Right cardiac atrium (tissue), 5 donors: ENCODE measurements around the gene IL18RAP. TPM values are rescaled to one million over a fixed set of nuclear protein-coding genes. Genes with fewer than 3 reads are reported as not detected.
A peak's percentile ranks its signal among the peaks of the same experiment; 100 is the strongest.

Source experiments
- ATAC-seq, 2 donors: fragments of 200-7000 bp; cut with Tn5 transposase; one replicate each; pipeline versions ENCODE4 v1.8.0 to v1.9.1; 2020; ENCODE audit warnings: moderate library complexity in 2 of 2, mild to moderate bottlenecking in 1 of 2
- DNase-seq, 3 donors: peaks; one replicate each; pipeline ENCODE4 v3.0.0-alpha.2; 2020
- H3K27ac ChIP-seq: one replicate; pipeline ENCODE4 v1.5.1; 2013; ENCODE audit warnings: mild to moderate bottlenecking, low read length, control low read depth, moderate library complexity
- H3K27me3 ChIP-seq: one replicate; pipeline ENCODE4 v1.6.1; 2013; ENCODE audit not compliant: control insufficient read depth, insufficient read depth
- H3K4me1 ChIP-seq: one replicate; pipeline ENCODE4 v1.6.1; 2013; ENCODE audit warnings: low read length; ENCODE audit not compliant: control insufficient read depth, insufficient read depth
- H3K4me3 ChIP-seq: one replicate; pipeline ENCODE4 v1.5.1; 2013; ENCODE audit warnings: low read length, control low read depth
- H3K9me3 ChIP-seq: one replicate; pipeline ENCODE4 v1.6.1; 2013; ENCODE audit warnings: low read length; ENCODE audit not compliant: control insufficient read depth
- WGBS: extraction: QIAGEN DNeasy Blood & Tissue Kit; methylation state at CpG from one replicate; pipeline ENCODE4 v1.1.7; 2013; 5-methylcytosine and 5-hydroxymethylcytosine counted together
- intact Hi-C, 4 donors: fragments of 100-400 bp; cut with DNase I; formaldehyde crosslinking; loops; one replicate each; pipeline versions ENCODE4 v1.11.0 to v1.14.0; 2022 to 2023
- polyA plus RNA-seq: library from polyadenylated mRNA; stranded (reverse); fragments of 200-250 nt; gene quantifications from one replicate; pipeline ENCODE4 v1.2.3, GENCODE V29; 2013
- total RNA-seq, 4 donors: library from RNA; stranded (reverse); fragmentation: NEBNext Ultra II Directional; extraction: Animal tissue kit (Norgen Biotek cat#: 25700); gene quantifications; one replicate each; pipeline ENCODE4 v1.2.1, GENCODE V29; 2021
- donor health status: healthy with polysubstance abuse.
- donor health status: DM: no; HTN: yes; CAD: no.
- donor health status: DM: no; HTN: no; CAD: no.
- donor health status: DM: no; HTN: yes; CAD: no; lungs with severe emphysema.
- donor health status: DM: yes; HTN: yes; CAD: no.

Gene IL18RAP
- total and polyA plus RNA-seq, 5 donors: 0.18 to 0.92 (median 0.43) TPM

GRCh38 chr2:102438578-102438977 is 15.6 kb downstream of the IL18RAP start:
- no peaks in the 10 kb centered on the region for H3K27me3 ChIP-seq
- ATAC-seq (no peak), DNase-seq (no peak)
- no peaks in the 10 kb centered on the region for H3K4me1 ChIP-seq
- H3K4me3 ChIP-seq: no peak overlapping the region
- intact Hi-C loops: no loop called here
- H3K27ac ChIP-seq: no peak overlapping the region
- H3K9me3 ChIP-seq: no peaks in the 10 kb centered on the region
- 95% methylated on average over 2 of the region's 2 CpGs for WGBS

- Histone ChIP-seq H3K27me3 (no peaks in the 10 kb centered on the region), H3K4me3 (no peak overlapping the region), H3K4me1 (no peaks in the 10 kb centered on the region), H3K27ac (no peak overlapping the region), H3K9me3 (no peaks in the 10 kb centered on the region)
- ATAC-seq (peak; percentile 41 to 53), DNase-seq (no peak)
- intact Hi-C loops: no loop called here
- WGBS: 49% methylated on average over 6 of the region's 6 CpGs
Observed at GRCh38 chr2:102439065-102439695, 16.2 kb downstream of the IL18RAP start.

GRCh38 chr2:102442967-102443828 is 20.2 kb downstream of the IL18RAP start:
- WGBS: 28% methylated on average over 13 of the region's 13 CpGs
- intact Hi-C loops: loop anchor here in 2 of 4 donors (5.0 to 10.0 kb wide), 4 partner anchors 198 to 428 kb away; partner anchors contain the start of gene IL1RL2 (in 1 of the 2)
- no peak overlapping the region for H3K27ac ChIP-seq
- no peaks in the 10 kb centered on the region for H3K4me1 ChIP-seq
- DNase-seq (no peak), ATAC-seq (peak in 1 of 2 donors; percentile 58)
- H3K27me3 ChIP-seq: no peaks in the 10 kb centered on the region
- H3K9me3 ChIP-seq: no peaks in the 10 kb centered on the region
- H3K4me3 ChIP-seq: no peak overlapping the region

- ATAC-seq: no peak
- whole genome bisulfite sequencing: 74% methylated on average over 3 of the region's 3 CpGs
- Histone ChIP-seq H3K4me1 (no peaks in the 10 kb centered on the region), H3K27ac (no peak overlapping the region), H3K9me3 (no peaks in the 10 kb centered on the region), H3K27me3 (no peaks in the 10 kb centered on the region), H3K4me3 (no peak overlapping the region)
- intact Hi-C loops: loop anchor here in 2 of 4 donors (5.0 to 10.0 kb wide), 4 partner anchors 199 to 429 kb away; partner anchors contain the start of gene IL1RL2 (in 1 of the 2)
- no peak for DNase-seq
Observed at GRCh38 chr2:102444233-102444632, 21.3 kb downstream of the IL18RAP start.

- Histone ChIP-seq H3K9me3 (no peaks in the 10 kb centered on the region), H3K27ac (no peak overlapping the region), H3K4me3 (no peak overlapping the region), H3K4me1 (no peaks in the 10 kb centered on the region), H3K27me3 (no peaks in the 10 kb centered on the region)
- ATAC-seq: no peak
- WGBS: 94% methylated on average over 9 of the region's 9 CpGs
- DNase-seq: no peak
- intact Hi-C loops: loop anchor here in 2 of 4 donors (10.0 kb wide), 3 partner anchors 202 to 432 kb away; partner anchors contain the start of gene IL1RL2 (in 1 of the 2)
Observed at GRCh38 chr2:102446936-102447335, 24.0 kb downstream of the IL18RAP start.

- Histone ChIP-seq H3K4me1 (no peaks in the 10 kb centered on the region), H3K27ac (no peak overlapping the region), H3K9me3 (no peaks in the 10 kb centered on the region), H3K4me3 (no peak overlapping the region), H3K27me3 (no peaks in the 10 kb centered on the region)
- 0% methylated on average over 1 of the region's 1 CpG for WGBS
- DNase-seq: peak in 2 of 3 donors; percentile 24 to 51
- intact Hi-C loops: loop anchor here in 2 of 4 donors (10.0 kb wide), 3 partner anchors 205 to 435 kb away; partner anchors contain the start of gene IL1RL2 (in 1 of the 2)
- ATAC-seq: no peak
Observed at GRCh38 chr2:102449370-102449974, 26.5 kb downstream of the IL18RAP start.

- 67% methylated on average over 2 of the region's 2 CpGs for WGBS
- no peaks in the 10 kb centered on the region for H3K27me3 ChIP-seq
- no peaks in the 10 kb centered on the region for H3K4me1 ChIP-seq
- ATAC-seq (no peak), DNase-seq (no peak)
- intact Hi-C loops: no loop called here
- H3K4me3 ChIP-seq: no peak overlapping the region
- H3K9me3 ChIP-seq: no peaks in the 10 kb centered on the region
- H3K27ac ChIP-seq: no peak overlapping the region
Observed at GRCh38 chr2:102451968-102452367, 29.0 kb downstream of the IL18RAP start.

- 64% methylated on average over 4 of the region's 4 CpGs for WGBS
Observed at GRCh38 chr2:102453501-102453900, 30.5 kb downstream of the IL18RAP start.

GRCh38 chr2:102455061-102455670 is 32.2 kb downstream of the IL18RAP start:
- WGBS: 77% methylated on average over 2 of the region's 2 CpGs

More at GRCh38 chr2:102453501-102453900, 30.5 kb downstream of the IL18RAP start:
- intact Hi-C loops: no loop called here
- H3K4me1 ChIP-seq: no peaks in the 10 kb centered on the region
- no peak for DNase-seq
- H3K27me3 ChIP-seq: no peaks in the 10 kb centered on the region
- no peak overlapping the region for H3K27ac ChIP-seq
- H3K4me3 ChIP-seq: no peak overlapping the region
- no peaks in the 10 kb centered on the region for H3K9me3 ChIP-seq
- no peak for ATAC-seq

GRCh38 chr2:102460467-102460866 is 37.5 kb downstream of the IL18RAP start:
- Histone ChIP-seq H3K9me3 (no peaks in the 10 kb centered on the region), H3K4me1 (no peaks in the 10 kb centered on the region), H3K4me3 (no peak overlapping the region), H3K27ac (no peak overlapping the region), H3K27me3 (no peaks in the 10 kb centered on the region)
- no peak for ATAC-seq
- 64% methylated on average over 1 of the region's 1 CpG for WGBS
- DNase-seq: no peak
- intact Hi-C loops: no loop called here

More at GRCh38 chr2:102455061-102455670, 32.2 kb downstream of the IL18RAP start:
- intact Hi-C loops: no loop called here
- Histone ChIP-seq H3K27me3 (no peaks in the 10 kb centered on the region), H3K9me3 (no peaks in the 10 kb centered on the region), H3K4me1 (no peaks in the 10 kb centered on the region), H3K27ac (no peak overlapping the region), H3K4me3 (no peak overlapping the region)
- no peak for DNase-seq
- no peak for ATAC-seq
